8988T (cell line): ENCODE data around the gene CCR6.
A peak's percentile ranks its signal among the peaks of the same experiment; 100 is the strongest.

Source experiments
- DNase-seq: peaks from one replicate; pipeline ENCODE4 v3.0.0; 2011

CCR6 gene

DNA sequence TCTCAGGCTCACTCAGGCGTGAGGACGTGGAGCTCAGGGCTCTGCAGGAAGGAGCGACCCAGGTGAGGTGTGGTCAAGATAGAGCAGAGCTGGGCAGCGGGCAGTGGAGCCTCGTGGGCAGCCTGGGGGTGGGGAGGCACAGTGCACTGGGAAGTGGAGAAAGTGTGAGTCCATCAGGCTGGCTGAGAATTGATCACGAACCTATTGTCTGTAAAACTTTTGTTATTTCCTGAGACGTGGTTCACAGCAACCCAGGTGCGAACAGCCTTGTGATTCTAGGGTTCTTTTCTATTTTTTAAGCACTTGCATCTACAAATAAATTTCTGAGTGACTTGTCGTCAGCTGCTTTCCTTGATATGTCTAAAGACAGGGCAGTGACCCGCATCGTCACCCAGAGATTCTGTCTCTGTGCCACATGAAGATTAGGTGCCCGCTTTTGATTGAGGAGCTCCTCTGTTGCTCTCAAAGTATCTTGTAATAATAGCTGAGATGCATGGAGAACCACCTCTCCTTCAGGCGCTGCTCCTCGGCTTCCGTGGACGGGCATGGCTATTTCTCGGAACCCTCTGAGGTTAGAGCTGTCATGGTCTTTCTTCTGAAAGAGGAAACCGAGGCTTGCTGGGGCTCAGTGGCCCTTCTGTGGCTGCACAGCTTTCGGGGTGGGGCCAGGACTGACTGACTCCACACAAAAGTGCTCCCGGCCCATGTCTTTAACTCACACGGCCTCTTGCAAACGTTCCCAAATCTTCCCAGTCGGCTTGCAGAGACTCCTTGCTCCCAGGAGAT is 662 bp upstream of the CCR6 start:
- no peak for DNase-seq

GRCh38 chr6:167124753-167125152 is 1.9 kb downstream of the CCR6 start:
- DNase-seq: no peak

GRCh38 chr6:167125410-167125809 is 2.5 kb downstream of the CCR6 start:
- no peak for DNase-seq

DNA sequence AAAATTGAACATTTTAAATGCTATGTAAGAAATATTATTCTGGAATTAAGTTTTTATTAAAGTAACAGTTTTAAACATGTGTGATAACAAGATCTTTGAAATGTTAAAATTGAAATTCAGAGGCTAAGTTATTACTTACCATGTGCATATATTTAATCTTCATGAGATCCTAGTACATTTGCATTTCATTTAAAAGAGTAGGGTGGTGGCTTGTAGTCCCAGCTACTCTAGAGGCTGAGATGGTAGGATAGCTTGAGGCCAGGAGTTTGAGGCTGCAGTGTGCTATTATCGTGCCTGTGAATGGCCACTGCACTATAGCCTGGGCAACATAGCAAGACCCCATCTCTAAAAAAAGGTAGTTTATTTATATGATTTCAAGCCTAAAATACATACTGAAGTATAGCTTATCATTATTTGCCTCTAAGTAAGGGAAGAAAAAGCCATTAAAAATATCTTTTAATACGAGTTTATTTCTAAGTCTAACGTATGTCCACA is 3.0 kb downstream of the CCR6 start:
- no peak for DNase-seq

DNA sequence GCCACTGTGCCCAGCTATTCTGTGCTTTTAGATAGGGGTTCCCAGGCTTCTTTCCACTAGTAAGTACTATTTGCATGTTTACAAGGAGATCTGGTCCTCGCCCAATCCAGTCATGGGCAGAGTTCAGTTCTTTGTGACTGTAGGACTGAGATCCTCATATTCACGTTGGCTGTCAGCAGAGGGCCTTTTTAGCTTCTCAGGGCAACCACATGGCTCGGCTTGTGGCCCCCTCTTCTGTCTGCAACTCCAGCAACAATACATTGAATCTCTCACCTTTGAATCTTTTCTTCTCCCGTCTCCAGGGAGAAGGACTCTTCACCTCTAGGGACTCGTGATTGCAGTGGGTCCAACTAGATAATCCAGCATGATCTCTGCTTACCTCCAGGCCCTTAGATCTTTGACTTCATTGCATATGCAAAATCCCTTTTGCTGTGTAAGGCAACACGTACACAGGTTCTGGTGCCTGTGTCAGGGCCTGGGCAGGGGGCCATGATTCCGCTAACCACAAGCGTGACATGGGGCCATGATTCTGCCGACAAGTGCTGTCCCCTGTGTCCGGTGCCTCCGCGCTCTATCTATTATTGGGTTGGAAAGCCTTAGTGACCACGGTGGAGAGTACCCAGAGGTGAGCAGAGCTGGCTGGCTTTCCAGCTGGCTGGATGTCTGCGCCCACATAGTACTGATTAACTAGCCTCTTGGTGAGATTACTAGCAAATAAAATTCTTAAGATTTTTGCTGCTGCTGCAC is 5.1 kb downstream of the CCR6 start:
- DNase-seq: no peak

GRCh38 chr6:167129159-167129558 is 6.3 kb downstream of the CCR6 start:
- DNase-seq: no peak

DNA sequence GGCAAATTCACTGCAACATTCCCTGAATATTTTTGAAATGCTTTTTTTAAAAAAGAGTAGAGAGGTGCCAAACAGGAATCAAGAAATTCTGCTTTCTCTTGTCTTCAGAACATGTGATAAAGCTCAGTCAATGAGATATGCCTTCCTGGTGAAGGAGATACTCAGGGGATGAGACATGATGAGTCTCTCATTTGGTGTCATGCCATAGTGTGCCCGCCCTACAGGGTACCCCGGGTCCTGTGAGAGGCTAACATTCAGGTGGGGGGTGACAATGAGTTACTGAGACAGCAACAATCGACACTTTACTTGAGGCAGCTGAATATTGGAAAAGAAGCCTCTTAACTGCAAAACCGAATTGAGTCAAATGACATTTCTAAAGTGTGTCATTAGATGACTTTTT is 6.7 kb downstream of the CCR6 start:
- DNase-seq: no peak

DNA sequence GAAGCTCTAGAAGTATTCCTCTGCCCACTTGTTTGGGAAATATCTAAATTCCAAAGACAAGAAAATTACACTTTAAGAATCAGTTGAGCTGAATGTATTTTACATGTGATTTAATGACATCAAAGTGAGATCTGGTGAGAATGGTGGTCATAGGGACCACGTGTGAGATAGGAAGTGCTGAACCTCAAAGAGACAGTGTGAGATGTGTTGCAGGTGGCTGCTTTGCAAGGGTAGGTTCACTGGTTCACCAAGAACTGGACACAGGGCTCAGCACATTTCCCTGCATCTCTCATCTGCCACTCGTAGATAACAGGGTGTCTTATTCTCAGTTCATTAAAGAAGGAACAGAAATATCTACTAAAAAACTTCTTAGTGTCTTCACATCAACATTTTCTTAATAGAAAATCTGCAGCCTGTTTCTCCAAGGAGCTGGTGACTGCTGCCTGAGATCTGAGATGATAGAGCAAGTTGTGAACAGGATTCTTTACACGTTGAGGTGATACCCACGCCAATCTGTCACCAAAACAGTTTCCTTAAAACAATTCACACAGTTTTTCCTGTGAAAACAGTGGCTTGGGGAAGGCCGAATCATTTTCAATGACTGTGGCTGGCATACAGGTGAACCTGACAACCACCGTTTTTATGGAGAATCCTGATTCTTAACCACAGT is 7.2 kb downstream of the CCR6 start:
- DNase-seq: no peak

DNA sequence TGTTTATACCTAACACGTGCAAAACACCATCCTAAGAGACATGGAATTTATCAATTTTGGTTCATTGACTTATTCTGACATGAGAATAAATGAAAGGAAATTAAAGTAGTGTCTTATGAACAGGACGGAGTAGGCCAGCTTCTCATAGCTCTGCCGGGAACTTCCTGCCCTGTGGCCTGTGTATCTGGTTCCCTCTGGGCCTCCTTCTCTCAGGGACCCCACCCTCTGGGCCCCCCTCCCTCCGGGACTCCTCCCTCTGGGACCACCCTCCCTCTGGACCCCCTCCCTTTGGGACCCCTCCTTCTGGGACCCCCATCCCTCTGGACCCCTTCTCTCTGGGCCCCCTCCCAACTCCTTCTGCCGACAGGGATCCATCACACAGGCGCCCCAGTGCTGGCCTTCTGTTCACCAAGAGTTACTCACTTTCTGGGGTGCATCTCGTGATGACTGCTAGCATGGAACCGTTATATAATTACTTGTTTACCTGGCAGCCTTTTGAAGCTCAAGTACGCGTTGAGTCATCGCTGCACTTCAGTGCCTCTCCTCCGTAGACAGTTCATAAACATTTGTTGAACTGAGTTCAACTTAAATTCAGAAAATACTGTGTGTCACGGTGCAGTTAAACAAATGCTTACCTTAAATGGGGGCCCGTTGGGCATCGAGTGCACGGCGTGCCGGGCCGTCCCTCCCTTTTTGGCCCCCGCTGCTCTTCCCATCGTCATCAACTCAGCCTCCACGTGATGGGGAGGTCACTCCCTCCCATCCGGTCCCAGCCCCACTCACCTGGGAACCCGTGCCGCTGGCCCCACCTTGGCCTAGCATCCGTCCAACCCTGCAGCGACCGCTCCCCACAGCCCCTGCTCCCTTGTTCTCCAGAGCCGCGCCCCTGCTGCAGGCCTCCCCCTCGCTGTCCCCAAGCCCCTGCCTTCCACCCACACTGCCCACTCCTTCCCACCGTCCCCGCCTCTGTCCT is 8.1 kb downstream of the CCR6 start:
- no peak for DNase-seq

- DNase-seq: no peak
Measured at GRCh38 chr6:167134448-167135328, 11.8 kb downstream of the CCR6 start.

DNA sequence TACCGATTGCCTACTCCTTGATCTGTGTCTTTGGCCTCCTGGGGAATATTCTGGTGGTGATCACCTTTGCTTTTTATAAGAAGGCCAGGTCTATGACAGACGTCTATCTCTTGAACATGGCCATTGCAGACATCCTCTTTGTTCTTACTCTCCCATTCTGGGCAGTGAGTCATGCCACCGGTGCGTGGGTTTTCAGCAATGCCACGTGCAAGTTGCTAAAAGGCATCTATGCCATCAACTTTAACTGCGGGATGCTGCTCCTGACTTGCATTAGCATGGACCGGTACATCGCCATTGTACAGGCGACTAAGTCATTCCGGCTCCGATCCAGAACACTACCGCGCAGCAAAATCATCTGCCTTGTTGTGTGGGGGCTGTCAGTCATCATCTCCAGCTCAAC is 13.5 kb downstream of the CCR6 start:
- DNase-seq: no peak

- DNase-seq: no peak
Measured at GRCh38 chr6:167137081-167137480, 14.2 kb downstream of the CCR6 start.

GRCh38 chr6:167137881-167138280 is 15.0 kb downstream of the CCR6 start:
- DNase-seq: no peak

DNA sequence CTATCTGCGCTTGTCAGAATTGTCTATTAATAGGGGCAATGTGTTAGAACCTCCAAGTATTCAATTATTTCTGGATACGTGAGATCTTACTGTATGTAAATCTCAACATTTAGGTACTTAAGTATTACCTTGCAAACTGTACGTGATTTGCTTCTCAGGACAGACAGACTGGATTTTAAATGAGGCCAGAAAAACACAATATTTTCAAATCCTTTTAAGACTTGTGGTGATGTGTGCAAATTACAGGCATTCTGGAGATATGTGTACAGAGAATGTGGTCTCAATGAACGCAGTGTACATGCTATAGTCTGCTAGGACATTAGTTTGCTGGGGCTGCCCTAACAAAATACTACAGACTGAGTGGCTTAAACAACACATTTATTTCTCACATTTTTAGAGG is 16.9 kb downstream of the CCR6 start:
- no peak for DNase-seq

DNA sequence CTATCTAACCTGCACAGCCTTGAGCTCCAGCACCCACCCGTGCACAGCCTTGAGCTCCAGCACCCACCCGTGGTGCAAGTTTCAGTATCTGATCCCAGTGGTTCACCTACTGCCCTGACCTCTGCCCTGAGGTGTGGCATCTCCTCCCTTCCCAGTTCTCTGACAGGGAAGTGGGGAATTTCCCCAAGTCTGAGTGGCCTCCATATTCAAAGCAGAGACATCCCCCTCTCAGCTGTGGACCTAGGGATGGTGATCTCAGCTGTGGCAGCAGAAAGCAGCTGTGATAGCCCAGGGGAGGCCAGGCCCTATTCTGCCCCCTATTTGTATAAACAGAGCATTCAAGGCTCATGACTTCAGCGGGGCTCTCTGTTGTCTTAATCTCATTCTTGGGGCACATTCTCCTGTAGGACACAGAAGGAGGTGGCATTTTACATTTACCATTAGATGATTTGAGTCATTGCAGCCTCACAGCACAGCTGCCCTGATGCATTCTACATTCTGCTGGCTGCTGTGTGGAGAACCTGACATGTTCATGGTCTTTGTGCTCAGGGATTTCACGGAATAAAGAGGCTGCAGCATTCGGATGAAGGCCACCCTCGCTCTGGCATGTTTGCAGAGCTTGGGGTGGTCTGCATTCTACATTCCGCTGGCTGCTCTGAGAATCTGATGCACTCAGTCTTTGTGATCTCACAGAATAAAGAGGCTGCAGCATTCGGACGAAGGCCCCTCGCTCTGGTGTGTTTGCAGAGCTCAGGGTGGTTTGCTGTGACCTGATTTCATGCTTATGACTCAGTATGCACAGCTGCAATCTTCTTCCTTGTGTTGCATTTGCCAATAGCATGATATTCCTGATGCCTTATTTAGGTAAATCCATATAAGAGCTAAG is 17.9 kb downstream of the CCR6 start:
- DNase-seq: no peak

- peak; percentile 78 for DNase-seq
Measured at GRCh38 chr6:167141667-167142432, 19.0 kb downstream of the CCR6 start.

- no peak for DNase-seq
Measured at GRCh38 chr6:167142433-167142761, 19.5 kb downstream of the CCR6 start.

- DNase-seq: no peak
Measured at GRCh38 chr6:167143041-167143440, 20.1 kb downstream of the CCR6 start.

DNA sequence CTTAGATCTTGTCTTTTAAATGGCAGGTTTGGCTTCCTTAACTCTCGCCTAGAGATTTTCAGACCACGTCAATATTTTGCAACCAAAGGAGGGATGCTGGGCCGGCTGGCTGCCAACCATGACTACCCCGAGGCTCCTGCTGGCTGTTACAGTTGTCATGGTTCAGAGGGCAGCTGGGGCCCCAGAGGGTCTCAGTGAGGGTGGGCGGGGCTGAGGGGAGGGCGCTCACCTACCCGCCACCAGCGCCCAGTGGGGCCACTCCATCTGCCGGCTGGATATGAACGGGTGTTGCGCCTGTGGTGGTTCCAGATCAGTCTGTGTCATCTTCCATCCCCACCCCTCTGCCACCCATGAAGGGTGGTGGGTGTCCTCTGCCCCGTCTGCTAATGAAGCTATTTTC is 22.6 kb downstream of the CCR6 start:
- DNase-seq: no peak

- DNase-seq: no peak
Measured at GRCh38 chr6:167146135-167146534, 23.2 kb downstream of the CCR6 start.
